Measurements from ENCODE around the gene DRC1. TPM values are rescaled to one million over a fixed set of nuclear protein-coding genes. Genes with fewer than 3 reads are reported as not detected.

Gene DRC1
- total RNA-seq, 1 donor from 2014 or later, result not detected

GRCh38 chr2:26489213-26489850, 87.6 kb downstream of the DRC1 start:
- no peak for DNase-seq (ENCODE audit: extremely low read depth, low read depth, low spot score)

- no peak for DNase-seq (ENCODE audit: extremely low read depth, low read depth, low spot score)
These were observed 89.9 kb downstream of the DRC1 start for GRCh38 chr2:26491563-26492167.

GRCh38 chr2:26492749-26493515, 91.2 kb downstream of the DRC1 start:
- no peak for DNase-seq (ENCODE audit: extremely low read depth, low read depth, low spot score)

GRCh38 chr2:26493566-26493965, 91.8 kb downstream of the DRC1 start:
- DNase-seq (ENCODE audit: extremely low read depth, low read depth, low spot score), result no peak

GRCh38 chr2:26494199-26494598, 92.5 kb downstream of the DRC1 start:
- DNase-seq (ENCODE audit: extremely low read depth, low read depth, low spot score), result no peak

- DNase-seq (ENCODE audit: extremely low read depth, low read depth, low spot score), result no peak
These were observed 93.2 kb downstream of the DRC1 start for GRCh38 chr2:26494891-26495290.

- no peak for DNase-seq (ENCODE audit: extremely low read depth, low read depth, low spot score)
These were observed 94.1 kb downstream of the DRC1 start for GRCh38 chr2:26495705-26496297.

- no peak for DNase-seq (ENCODE audit: extremely low read depth, low read depth, low spot score)
These were observed 98.7 kb downstream of the DRC1 start for GRCh38 chr2:26500406-26500805.

- DNase-seq (ENCODE audit: extremely low read depth, low read depth, low spot score), result no peak
These were observed 101.6 kb downstream of the DRC1 start for GRCh38 chr2:26503231-26503880.

- DNase-seq (ENCODE audit: extremely low read depth, low read depth, low spot score), result no peak
These were observed 102.3 kb downstream of the DRC1 start for GRCh38 chr2:26504002-26504401.

GRCh38 chr2:26506279-26506678, 104.6 kb downstream of the DRC1 start:
- DNase-seq (ENCODE audit: extremely low read depth, low read depth, low spot score), result no peak

Other genes with a start within 250 kb of the DRC1 start
- gene GAREM2, start 228.8 kb upstream of the DRC1 start, total RNA-seq, result 3.4 and 4.6 TPM in 2 replicates
- 144 and 152 TPM in 2 replicates for gene HADHA, start 157.3 kb upstream of the DRC1 start, total RNA-seq
- 110 and 123 TPM in 2 replicates for gene HADHB, start 157.0 kb upstream of the DRC1 start, total RNA-seq
- gene SELENOI, start 55.8 kb upstream of the DRC1 start, total RNA-seq, result 11.7 and 12.5 TPM in 2 replicates
- 0.06 and 0.58 TPM in 2 replicates for gene ADGRF3, start 55.1 kb upstream of the DRC1 start, total RNA-seq
- gene OTOF, start 76.2 kb downstream of the DRC1 start, total RNA-seq, result 0.18 TPM in 1 of 2 replicates, not detected in the other
- not detected in 2 replicates for gene CIB4, start 239.4 kb downstream of the DRC1 start, total RNA-seq